Left kidney (tissue), 2 donors: Measurements from ENCODE around the gene PCSK1. TPM values are rescaled to one million over a fixed set of nuclear protein-coding genes. Genes with fewer than 3 reads are reported as not detected.
"Not testable (repeated sequence)": the region's sequence is repeated elsewhere in the genome, so short reads cannot be mapped to it uniquely, and the experiment has no call there.

Source experiments
- DNase-seq: peaks from one replicate; pipeline ENCODE4 v3.0.0-alpha.2; 2013
- polyA plus RNA-seq: library from polyadenylated mRNA; unstranded; fragments of 120-200 nt; gene quantifications from one replicate; pipeline ENCODE4 v1.2.1, GENCODE V29; 2013; ENCODE audit not compliant: insufficient read length

The PCSK1 gene
- polyA plus RNA-seq, 1 donor = 0.38 TPM

DNA sequence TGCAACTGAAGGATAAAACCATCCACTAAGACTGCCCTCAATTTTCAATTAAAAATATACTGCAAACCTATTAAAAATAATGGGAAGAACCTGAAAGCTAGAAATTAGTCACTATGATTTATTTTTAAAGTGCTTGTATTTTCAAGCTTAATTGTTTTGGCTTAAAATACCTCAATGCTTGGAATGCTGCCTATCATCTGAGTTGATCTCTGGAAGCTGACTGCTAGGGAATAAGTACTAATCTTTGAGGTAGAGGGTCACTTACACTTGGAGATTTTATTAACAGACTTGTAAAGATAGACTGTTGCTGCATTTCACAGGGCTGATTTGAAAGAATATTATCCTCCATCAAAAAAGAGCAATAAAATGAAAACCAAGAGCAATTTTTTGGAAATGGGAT is 6.2 kb downstream of the PCSK1 start:
- DNase-seq = no peak

DNA sequence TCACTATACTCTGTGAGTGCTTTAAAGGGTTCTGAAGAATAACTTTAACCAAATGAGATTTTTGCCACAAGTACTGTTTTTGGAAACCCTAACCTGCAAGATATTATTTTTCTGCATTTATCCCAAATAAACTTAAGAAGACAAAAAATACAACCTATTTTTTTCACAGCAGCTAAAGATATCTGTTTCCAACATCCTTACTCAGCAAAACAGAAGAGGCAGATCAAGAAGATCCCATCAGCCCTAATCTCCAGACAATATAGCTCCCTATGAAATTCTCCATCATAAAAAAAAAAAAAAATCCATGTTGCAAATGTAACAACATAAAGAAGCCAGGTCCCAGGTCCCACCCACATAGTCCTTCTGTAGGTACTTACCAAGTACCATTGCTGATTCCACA is 7.6 kb downstream of the PCSK1 start:
- DNase-seq = no peak

DNA sequence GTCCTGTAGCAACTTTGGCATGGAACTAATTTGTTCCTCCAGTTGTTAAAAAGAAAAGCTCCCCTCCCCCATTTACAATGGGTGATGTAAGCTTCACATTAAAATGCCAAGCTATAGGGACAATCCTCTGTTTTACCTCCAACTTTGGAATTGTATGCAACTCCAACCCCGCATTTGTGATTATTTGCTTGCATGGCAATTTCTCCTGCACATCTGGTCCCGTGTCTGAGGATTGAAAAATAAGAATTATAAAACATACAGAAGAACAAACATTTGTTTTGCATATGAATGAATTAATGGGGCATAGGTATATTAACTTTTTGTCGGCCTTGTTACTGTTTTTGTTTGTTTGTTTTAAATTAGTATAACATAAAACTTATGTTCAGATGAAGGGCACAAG is 17.2 kb downstream of the PCSK1 start:
- DNase-seq = no peak

DNA sequence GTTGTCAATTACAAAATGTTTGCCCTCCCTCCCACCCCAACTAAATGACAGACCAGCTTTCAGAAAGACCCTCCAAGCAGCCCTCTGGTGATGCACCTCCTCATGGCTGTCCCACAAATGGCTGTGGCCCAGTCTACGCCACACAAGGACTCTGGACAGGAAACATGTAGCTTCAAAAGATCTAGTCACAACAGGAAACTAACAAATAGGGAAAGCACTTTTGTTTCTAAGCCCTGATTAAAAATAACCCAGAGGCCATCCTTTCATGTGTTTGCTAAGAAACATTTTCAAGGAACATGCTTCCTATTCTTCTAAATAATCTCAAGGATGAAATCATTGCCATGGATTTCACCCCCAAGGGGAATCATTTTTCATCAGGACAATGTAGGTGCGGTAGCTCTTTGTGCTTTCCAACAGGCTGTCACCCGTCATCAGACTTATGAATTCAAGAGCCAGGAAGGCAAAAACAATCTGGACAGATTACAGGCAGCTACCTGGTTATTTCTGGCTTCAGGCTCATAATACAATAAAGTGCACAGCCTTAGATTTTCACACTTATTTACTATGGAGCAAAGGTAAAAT is 20.1 kb downstream of the PCSK1 start:
- no peak for DNase-seq

DNA sequence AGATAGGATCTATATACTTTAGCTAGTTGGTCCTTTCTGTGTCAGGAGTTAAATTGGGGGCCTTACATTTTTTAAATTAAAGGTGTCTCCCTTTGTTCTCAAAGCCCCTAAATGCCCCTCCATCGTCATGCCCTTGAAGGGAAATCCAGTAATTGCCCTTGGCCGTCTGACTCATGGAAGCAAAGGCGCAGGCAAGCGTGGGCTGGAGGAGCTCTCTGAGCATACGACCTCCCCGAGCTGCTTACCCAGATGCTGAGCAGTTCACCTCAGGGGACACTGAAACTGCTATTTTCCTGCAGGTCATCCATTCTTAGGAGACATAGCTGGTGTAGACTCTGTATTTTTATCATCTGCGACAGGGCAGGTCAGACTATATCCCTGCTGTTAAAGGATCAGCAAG is 23.0 kb downstream of the PCSK1 start:
- DNase-seq = no peak

DNA sequence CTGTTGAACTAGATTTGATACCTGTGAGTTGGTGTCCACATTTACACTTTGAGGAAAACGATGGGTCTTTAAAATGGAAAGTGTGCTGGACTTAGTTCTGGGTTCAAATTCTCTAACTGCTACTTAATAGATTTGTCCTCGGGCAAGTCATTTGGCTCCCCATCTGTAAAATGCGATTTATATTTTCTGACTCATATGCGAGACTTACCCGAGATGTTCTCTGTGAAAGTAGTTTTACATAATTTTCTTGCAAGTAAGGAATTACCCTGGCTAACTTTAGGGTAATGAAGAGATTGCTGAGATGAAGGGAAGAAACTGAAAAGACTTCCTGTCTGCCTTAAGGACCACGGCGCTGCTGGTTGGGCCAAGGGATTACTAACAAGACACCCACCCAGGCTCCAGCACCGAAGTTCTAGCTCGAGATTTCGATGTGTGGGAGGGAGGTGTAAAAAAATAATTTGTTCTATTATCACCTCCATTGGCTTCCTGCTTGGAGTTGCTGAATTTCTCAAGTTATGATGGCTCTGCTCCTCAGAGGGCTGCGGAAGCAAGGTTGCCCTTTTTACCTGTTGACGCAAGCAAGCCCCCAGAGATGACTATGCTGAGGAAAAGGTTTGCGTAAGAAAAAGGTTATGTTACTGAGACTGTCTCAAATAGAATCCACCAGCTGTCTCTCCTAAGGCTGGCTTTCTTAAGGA is 24.1 kb downstream of the PCSK1 start:
- no peak for DNase-seq

DNA sequence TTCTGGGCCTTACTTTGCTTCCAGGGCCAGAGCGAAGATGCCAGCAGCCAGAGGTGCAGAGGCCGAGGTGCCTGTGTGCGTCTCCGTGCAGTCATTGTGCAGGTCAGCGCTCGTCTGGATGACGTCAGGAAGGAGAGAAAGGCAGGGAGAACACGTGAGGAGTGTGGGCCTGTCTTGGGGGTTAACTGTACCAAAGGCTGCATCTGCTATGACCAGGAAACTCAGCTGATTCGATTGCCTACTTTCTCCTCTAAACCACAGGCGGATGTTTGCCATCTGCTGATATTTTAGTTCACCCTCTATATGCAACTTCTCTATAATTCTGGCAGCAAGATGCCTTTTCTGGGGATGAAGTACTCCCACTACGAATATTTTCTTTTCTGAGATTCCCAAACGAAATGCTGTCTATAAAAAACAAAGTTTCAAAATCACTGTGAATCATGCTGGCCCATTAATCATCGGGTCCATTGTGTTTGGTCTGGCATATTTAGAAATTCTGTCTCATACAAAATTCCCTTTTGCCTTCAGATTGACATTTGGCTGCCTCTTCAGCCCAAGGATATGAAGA is 24.8 kb downstream of the PCSK1 start:
- no peak for DNase-seq

DNA sequence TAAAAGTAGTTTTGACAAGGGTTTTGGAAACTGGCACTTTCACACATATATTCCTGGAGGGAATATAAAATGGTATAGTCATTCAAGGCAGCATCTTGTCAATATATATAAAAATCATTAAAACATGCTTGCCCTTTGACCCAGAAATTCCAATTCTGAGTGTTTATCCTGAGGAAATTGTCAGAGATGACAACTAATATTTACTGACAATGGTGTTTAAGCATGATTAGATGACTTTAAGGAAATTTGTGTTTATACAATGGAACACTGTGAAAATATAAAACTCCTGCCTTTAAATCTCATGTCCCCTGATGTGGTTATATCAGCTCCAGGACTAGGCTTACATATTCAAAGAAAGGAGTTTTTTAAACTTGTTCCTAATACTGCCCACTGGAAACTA is 25.6 kb downstream of the PCSK1 start:
- no peak for DNase-seq

DNA sequence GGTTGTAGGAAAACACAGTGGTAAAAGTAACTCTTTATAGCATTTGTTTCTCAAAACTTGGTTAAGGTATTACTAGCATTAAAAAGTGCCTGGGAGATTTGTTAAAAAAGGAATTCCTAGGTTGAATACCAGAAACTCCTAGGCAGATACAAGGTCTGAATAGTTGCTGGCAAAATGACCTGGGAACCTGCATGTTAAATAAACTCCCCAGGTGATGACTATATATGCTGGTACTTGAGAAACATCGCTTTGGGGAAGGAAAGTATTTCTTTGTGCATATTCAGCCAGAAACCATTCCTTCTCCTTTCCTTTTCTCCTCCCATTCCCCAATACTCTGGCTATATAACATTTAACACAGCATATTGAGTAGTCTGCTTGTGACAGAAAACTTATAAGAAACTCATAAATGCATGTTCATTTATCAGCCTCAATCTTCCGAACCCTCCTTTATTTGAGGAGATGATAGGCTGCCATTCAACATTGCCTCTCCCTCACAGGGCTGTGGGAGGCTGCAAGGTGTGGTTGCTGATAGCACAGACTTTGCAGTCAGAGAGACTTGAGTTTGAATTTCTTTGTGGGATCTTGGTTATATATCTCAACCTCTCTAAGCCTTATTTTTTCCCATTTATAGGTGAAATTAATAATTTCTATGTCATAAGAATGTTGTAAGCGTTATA is 28.7 kb downstream of the PCSK1 start:
- DNase-seq = no peak

DNA sequence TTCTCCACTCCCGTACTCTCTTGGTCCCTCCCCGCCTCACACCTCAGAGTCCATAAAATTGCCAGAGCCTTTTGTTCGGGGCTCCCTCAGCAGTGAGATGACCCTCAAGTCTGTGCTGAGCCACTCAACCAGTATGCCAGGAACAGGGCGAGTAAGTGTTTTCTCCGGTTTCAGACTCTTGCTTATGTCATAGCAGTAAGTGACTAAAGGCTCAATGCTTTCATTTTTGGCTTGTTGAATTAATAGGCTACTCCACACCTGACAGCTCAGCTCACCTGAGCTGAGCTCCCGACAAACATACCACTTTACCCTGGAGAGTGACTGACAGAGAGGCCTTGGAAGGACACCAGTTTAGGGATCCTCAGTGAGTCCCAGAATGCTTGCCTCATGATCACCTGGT is 30.5 kb downstream of the PCSK1 start:
- no peak for DNase-seq

DNA sequence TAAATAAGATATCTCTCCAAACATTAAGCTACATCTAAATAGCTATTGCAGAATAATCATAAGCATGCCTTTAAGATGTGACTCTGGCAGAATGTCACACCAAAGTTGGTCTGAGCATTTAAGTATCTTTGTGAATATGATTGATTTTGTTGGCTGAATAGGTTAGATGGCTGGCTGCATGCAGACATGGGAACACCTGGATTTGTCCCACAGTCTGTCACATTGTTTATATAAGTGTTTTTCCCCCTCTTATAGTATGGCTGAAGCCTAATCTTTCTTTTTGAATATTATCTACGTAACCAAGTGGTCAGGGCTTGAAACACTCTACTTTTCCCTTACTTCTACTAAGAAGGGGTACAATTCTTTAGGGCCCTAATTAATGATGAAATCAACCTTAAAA is 36.2 kb downstream of the PCSK1 start:
- DNase-seq = no peak

DNA sequence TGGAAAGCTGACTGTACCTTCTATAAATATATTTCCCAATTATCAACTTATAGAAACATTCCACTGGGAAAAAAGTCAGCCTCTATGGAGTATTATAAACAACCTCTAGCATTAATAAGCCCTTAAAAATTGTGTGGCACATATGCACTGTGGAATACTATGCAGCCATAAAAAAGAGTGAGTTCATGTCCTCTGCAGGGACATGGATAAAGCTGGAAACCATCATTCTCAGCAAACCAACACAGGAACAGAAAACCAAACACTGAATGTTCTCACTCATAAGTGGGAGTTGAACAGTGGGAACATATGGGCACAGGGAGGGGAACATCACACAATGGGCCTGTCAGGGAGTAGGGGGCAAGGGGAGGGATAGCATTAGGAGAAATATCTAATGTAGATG is 37.8 kb downstream of the PCSK1 start:
- not testable (repeated sequence) for DNase-seq

DNA sequence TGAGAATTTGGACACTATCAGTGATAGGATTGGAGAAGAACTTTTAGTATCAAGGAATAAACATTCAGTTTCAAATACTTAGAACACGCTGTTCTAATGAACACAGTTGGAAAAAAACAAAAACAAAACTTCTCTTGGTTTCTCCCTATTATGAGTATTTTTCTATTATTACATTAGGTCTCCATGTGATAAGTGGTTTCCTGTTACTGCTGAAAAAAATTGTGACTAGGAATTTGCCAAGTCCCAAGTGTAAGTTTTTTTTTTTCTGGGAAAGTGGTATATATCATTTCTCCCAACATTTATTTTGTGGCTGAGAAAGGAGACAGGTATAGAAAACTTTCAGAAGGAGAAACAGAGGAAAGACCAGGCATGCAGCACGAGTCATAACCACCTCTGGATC is 41.1 kb downstream of the PCSK1 start:
- no peak for DNase-seq

DNA sequence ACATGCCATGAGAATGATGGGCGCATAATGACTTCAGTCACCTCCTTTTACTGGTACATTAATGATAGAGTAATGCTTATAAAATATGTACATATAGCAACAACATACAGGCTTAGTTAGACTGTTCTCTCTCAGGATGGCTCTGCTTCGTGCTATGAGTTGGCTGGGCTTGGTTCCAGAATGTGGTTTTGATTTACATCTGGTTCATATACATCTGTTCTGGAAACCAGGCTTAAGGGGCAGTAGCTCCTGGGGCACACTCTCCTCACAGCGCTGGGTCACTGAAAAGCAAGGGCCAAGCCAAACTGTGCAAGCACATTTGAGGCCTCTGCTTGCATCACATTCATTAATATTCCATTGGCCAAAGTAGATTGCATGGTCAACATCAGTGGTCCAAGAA is 44.9 kb downstream of the PCSK1 start:
- DNase-seq = no peak

DNA sequence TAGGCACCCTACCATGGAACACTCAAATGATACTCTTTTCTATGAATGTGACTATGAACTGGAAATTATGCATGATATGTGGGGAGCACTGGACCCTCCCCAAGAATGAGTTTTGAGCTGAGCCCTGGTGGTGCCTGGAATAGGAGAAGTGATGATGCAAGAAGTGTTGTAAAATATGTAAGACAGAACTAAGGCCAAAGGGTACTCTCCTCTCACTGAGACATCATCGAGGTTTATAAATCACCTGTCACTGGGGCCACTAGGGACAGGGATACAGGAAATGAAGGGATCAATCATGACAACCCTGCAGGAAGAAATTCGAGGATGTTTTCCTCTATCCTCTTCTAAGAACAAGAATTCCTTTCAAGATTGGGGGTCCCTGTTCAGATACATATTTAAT is 45.4 kb downstream of the PCSK1 start:
- no peak for DNase-seq

DNA sequence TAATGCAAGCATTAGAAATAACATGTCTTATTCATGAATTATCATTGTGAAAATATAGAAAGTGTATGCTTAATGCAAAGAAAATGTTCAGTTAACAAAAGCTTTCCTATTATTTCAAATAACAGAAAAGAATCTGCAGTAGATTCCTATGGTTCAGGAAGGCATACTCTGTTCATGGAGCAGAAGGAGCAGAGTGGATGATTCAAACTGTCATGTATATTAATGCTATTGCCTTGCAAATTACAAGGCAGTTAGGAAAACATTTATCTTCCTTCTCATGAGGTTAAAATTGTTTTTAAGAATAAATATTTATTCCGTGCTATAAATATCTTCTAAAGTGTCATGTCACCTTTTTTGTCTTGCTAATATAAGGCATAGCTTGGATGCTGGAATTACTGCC is 47.5 kb downstream of the PCSK1 start:
- DNase-seq = no peak

DNA sequence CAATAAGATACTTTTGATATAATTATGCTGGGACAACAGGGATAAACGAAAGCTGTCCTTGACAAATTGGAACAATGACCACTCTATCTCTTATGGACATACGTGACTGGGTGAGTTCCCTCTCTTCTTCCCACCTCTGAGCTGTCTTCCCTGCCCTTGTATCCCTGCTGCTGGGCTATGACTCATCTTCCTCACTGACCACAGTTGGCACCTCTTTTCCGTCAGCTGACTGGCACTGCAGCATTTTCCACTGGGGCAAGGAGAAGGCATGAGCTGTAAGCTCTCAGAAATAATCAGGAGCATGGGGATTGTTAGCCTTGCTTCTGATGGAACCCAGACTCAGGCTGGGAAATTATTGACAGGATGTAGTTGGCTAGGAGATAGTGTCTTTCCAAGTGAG is 48.7 kb downstream of the PCSK1 start:
- DNase-seq = no peak

DNA sequence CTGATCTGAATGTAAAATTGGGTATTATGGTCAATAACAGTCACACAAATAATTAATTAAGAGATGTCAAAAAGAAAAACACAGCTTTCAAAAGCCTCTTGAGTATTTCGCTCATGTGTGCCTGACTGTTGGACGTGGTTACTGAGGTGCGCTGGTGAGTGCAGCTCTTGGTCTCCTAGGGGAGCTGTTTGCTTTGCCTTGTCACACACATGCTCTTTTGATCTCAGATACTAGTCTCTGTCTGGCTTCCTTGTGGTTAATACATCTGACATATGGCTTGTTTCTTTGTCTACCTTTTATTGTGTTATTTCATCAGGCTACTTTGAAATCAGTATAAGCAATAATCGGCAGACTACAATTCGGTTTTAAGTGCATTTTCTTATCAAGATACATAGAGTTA is 51.5 kb downstream of the PCSK1 start:
- DNase-seq = no peak

DNA sequence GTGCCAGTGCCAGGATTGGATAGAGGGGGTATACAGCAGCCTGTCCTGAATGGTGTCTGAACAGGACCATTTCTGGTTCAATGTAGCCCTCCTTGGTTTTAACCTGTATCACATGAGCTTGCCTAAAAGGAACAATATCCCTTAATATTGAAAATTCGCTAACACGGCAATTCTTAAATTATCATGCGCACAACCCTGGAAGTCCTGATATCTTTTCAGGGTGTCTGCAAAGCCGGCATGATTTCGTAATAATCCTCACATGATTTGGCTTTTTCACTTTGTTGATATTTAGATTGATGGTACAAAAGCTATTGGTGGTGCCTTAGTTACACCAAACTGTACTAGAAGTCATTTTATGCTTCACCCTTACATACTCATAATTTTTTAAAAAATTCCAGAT is 53.2 kb downstream of the PCSK1 start:
- no peak for DNase-seq

DNA sequence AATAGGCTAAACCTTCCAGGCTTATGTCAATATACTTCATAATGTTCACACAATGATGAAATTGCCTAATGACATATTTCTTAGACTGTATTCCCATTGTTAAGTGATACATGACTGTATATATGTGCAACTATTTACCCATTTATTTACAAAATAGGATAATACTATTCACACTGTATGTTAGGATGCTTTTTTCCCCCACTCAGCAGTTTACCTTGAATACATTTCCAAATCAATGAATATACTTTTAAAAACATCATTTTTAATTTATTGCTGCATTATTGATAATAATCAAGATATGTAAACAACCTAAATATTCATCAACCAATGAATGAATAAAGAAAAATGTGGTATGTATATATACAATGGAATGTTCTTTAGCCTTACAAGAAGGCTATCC is 55.5 kb downstream of the PCSK1 start:
- DNase-seq = no peak

DNA sequence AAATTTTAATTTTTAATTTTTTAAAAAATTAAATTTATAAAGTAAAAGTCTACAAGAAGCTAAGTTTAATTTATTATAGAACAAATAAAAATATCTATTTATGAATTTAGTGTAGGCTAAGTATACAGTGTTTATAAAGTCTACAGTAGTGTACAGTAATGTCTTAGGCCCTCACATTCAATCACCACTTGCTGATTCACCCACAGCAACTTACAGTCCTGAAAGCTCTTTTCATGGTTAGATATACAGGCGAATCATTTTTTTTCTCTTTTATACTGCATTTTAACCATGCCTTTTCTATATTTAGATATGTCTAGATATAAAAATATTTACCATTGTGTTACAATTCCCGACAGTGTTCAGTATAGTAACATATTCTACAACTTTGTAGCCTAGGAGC is 55.9 kb downstream of the PCSK1 start:
- no peak for DNase-seq

DNA sequence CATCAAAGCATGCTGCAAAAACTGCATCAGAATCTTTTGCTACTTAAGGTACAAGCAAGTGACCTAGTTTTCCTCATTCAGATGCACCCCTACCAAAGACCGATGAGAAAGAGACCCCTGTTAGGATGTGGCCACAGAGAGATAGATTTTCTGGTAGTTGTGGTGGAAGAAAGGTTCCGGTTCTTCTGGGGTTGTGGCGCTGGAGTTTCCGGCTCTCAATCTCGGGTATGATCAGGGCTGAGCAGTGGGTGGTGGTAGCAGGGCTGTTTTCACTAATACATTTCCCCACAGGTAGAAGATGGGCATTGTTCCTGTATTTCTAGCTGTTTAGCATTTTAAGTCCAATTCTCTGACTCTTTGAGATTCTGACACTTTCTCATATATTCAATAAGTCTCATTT is 58.4 kb downstream of the PCSK1 start:
- DNase-seq = no peak

DNA sequence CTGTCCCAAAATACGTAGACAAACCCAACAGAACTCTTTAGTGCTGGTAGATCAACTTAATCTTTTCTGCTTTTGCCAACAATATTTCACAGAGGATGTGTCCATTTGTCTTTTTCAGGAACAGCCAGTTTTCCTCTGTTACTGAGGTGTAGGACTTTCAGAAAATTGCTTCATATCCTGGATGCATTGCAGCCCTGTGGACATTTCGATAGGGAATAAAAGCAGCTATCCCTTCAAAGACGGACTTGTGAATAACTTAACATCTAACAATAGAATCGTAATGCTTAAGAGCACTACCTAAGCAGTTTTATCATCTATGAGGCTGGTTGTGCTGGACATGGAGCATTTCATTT is 59.7 kb downstream of the PCSK1 start:
- no peak for DNase-seq
